NCI-H128 (cell line): Measurements from ENCODE around the gene TSR2.
"Not testable (repeated sequence)": the region's sequence is repeated elsewhere in the genome, so short reads cannot be mapped to it uniquely, and the experiment has no call there.

Experiments used
- DNase-seq: peaks from one replicate; lab custom pipeline; 2025; ENCODE audit not compliant: unreplicated experiment; lab: John Stamatoyannopoulos, UW

The TSR2 gene

GRCh38 chrX:54470054-54470760 lies 30.0 kb downstream of the TSR2 start:
- DNase-seq: no peak

- DNase-seq: no peak
Observed at GRCh38 chrX:54473993-54474859, 34.0 kb downstream of the TSR2 start.

GRCh38 chrX:54479136-54480111 lies 39.2 kb downstream of the TSR2 start:
- no peak for DNase-seq

- DNase-seq: no peak
Observed at GRCh38 chrX:54482839-54483593, 42.8 kb downstream of the TSR2 start.

GRCh38 chrX:54483946-54484345 lies 43.7 kb downstream of the TSR2 start:
- no peak for DNase-seq

- DNase-seq: no peak
Observed at GRCh38 chrX:54484666-54485065, 44.5 kb downstream of the TSR2 start.

- DNase-seq: not testable (repeated sequence)
Observed at GRCh38 chrX:54489819-54490218, 49.6 kb downstream of the TSR2 start.

GRCh38 chrX:54492340-54492739 lies 52.1 kb downstream of the TSR2 start:
- no peak for DNase-seq

- no peak for DNase-seq
Observed at GRCh38 chrX:54494166-54494988, 54.2 kb downstream of the TSR2 start.
